Measurements from ENCODE around the gene GDF10.

GRCh38 chr10:47346581-47347302 is 46.7 kb downstream of the GDF10 start:
- TF ChIP-seq POLR2AphosphoS5 (IDR thresholded peaks at IDR 0.05) (no peak), CTCF (IDR thresholded peaks at IDR 0.05; ENCODE audit: poor library complexity, severe bottlenecking) (no peak), RAD21 (conservative IDR thresholded peaks at IDR 0.05) (no peak)

Measured in neural cell (in vitro differentiated cells).